ENCODE results near the gene BCKDHA.
"Not testable (repeated sequence)": the region's sequence is repeated elsewhere in the genome, so short reads cannot be mapped to it uniquely, and the experiment has no call there.

Gene BCKDHA

GRCh38 chr19:41443813-41444455, 46.3 kb downstream of the BCKDHA start:
- no peak for DNase-seq (ENCODE audit: low read depth, low spot score)

- no peak for DNase-seq (ENCODE audit: low read depth, low spot score)
Measured at GRCh38 chr19:41445575-41445974, 48.0 kb downstream of the BCKDHA start.

- no peak for DNase-seq (ENCODE audit: low read depth, low spot score)
Measured at GRCh38 chr19:41447732-41448332, 50.2 kb downstream of the BCKDHA start.

DNA sequence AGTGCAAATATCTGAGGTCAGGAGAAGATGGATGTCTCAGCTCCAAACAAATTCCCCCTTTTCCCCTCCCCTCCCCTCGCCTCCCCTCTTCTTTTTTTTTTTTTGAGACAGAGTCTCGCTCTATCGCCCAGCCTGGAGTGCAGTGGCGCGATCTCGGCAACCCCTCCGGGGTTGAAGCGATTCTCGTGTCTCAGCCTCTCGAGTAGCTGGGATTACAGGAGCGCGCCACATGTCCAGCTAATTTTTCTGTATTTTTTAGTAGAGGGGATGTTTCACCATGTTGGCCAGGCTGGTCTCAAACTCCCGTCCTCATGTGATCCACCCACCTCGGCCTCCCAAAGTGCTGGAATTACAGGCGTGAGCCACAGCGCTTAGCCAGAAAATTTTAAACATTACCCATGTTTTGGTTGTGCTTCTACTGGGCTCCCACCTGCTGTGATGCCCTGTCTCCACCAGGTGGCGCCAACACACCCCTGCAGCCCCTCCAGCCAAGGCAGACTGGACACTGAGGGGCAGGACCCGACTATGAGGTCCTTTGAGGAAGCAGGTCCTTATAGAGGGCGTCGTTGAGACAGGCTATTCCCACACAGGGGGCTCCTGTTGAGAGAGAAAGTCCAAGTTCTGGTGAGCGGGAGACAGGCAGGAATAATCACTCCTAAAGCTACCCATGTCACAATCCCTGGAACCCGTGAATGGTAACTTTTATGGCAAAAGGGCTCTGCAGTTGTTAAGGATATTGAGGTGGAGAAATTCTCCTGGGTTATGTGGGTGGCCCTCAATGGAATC, 51.7 kb downstream of the BCKDHA start:
- DNase-seq (ENCODE audit: low read depth, low spot score) = peak; percentile 63

DNA sequence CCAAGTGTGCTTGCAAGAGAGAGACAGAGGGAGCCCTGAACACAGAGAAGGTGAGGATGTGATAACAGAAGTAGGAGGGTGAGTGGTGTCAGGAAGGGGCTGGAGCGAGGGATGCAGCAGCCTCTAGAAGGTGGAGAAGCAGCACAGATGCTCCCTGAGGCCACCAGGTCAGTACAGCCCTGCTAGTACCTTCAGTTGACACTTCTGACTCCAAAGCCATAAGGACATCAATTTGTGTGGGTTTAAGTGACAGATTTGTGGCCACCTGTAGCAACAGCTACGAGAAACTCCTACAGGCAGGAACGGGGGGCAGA, 52.2 kb downstream of the BCKDHA start:
- no peak for DNase-seq (ENCODE audit: low read depth, low spot score)

DNA sequence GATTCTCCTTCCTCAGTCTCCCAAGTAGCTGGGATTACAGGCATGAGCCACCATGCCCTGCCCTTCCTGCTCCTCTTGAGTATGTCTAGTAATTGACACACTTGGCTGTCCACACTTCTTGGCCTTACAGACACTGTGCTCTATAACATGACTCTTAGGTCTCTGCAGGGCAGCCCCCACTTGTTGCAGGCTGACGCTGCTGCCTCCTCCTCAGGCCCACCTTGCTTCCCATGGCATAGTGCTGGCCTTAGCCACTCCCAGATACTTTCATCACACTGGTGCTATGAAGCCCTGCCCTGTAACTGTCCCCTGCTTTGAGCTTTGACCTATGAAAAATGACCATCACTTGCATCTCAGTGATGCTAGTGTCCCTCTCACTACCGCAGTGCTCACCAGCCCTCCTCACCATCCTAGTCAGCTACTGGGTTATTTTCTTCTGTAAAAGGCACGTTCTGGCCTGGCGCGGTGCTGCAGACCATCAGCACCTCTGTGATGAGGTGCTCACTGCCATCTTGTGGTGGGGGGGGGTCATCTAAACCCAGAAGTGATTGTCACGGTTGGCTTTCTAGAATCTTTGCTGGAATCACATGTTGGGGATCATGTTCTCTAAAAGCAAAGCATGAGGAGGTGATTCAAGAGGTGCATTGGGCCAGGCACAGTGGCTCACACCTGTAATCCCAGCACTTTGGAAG, 55.1 kb downstream of the BCKDHA start:
- no peak for DNase-seq (ENCODE audit: low read depth, low spot score)

DNA sequence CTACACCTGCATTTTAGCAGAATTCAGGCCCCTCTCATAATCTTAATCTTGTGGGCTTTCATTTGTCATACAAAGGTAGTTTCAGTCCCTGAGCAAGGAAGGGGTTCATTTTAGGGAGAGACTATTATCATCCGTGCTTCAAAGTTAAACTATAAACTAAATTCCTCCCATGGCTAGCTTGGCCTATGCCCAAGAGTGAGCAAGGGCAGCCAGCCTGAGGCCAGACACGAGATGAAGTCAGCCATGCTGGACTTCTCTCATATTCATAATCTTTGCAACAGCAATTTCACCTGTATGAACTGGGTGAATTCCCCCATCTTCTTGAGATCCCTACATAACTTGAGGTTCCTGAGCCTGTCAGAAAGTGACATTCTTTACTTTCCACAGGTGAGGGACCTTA, 58.3 kb downstream of the BCKDHA start:
- DNase-seq (ENCODE audit: low read depth, low spot score) = no peak

- DNase-seq (ENCODE audit: low read depth, low spot score) = no peak
Measured at GRCh38 chr19:41456342-41456918, 58.8 kb downstream of the BCKDHA start.

DNA sequence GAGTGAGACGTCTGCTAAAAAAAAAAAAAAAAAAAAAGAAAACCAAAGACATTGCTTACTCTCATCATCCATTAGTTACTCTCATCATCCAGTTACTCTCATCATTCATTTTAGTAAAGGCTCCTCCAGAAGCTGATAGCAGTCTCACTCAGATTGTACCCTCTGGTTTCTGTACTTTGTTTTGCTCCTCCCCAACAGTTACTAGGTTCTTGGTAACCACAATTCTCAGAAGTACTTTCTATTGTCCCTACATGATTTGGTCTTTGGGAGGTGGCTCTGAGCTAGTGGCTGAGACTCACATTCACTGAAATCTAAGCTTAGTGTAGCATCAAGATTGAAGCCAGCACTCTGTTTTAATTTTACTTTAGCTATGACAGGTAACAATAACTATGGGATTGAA, 59.6 kb downstream of the BCKDHA start:
- no peak for DNase-seq (ENCODE audit: low read depth, low spot score)

DNA sequence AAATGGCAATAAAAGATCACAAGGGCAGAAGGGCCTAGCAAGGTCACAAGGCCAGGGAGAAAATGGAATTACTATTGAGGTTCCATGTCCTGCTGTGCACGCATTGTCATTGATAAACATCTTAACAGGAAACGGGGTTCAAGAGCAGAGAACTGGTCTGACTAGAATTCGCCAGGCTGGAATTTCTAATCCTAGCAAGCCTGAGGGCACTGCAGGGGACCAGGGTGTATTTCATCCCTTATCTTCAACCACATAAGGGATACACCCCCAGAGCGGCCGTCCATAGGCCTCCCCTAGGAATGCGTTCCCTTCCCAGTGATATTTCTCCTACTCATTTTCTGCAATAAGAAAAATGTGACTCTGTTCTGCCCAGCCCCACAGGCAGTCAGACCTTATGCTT, 64.9 kb downstream of the BCKDHA start:
- no peak for DNase-seq (ENCODE audit: low read depth, low spot score)

DNA sequence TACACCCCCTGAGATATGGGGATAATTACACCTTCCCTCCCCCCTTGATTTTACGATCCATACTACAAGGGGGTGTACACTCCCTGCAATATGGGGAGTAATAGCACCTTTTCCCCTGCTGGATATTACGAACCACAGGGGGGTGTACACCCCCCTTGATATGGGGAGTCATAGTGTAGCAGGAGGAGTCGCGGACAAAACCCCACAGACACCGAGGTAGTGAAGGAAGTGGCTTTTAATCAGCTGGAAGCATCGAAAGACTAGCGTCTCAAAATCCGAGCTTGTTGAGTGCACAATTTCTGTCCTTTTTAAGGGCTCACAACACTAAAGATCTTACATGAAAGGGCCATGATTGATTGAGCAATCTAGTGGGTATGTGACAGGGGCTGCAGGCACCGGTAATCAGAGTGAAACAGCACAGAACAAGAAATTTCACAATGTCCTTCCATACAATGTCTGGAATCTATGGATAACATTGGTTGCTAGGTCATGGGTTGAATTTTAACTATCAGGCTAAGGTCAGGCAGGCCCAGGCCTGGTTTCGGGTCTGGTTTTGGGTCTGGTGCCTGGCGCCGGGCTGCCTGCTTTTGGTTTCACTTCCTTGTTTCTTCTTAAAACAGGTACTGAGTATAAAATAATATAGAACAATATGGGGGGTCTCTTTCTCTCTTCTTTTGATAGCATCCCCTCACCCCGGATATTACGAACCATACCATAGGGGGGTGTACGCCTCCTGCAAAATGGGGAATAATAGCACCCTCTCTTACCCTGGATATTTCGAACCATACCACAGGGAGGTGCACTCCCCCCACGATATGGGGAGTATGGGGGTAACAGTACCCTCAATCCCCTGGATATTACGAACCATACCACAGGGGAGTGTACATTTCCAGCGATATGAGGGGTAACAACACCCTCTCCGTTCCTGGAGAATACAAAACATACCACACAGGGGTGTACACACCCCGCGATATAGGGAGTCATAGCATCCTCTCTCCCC, 65.9 kb downstream of the BCKDHA start:
- not testable (repeated sequence) for DNase-seq (ENCODE audit: low read depth, low spot score)
